ENCODE results near the gene PTPRO. TPM values are rescaled to one million over a fixed set of nuclear protein-coding genes. Genes with fewer than 3 reads are reported as not detected.
A peak's percentile ranks its signal among the peaks of the same experiment; 100 is the strongest.

PTPRO gene
- polyA plus RNA-seq, 1 donor (not counting 4 experiments of a cell fraction or from before 2014, with no cell fraction given) = 0.17 TPM

DNA sequence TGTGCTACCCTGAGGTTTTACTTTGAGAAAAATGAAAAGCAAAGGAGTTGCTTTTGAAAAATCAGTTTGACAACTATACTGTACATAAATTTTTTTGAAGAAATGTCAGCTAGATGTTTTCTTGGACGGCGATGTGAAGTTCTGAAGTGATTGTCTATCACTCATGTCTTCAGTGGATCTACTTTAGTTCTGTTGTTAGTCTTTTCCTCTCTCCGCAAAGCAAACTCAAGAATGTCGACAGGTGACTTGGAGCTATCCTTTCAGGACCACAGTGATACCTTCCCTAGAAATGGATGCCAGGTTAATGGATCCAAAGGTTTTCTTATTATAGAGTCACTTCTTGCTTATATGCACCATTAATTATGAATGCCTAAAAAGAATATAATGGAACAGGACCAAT lies 1.2 kb downstream of the PTPRO start:
- Histone ChIP-seq H2AFZ (ENCODE audit: control insufficient read depth, low read length) (no peak overlapping the region), H3K9ac (ENCODE audit: control insufficient read depth, extremely low read depth, insufficient read depth, low read length) (no peak overlapping the region), H3K4me2 (ENCODE audit: control insufficient read depth, extremely low read depth, insufficient read depth, low read depth, low read length) (peak overlapping the region; percentile 75)

DNA sequence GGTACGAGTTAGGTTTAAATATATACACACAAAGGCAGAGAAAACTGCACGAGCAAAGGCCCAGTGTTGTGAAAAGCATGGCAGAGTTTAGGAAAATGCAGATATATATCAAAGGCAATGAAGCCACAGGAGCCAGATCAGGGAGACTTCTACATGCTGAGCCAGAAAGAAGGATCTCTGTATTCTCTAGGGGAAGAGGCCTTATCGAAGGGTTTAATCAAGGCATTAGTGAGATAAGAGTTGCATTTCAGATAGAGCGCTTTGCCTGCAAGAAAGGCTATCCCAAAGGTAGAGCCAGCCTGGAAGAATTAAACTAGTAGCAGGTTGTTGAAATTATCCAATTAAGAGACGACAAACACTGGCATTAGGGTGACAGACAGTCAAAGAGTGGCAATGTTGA lies 7.6 kb downstream of the PTPRO start:
- no peak for FAIRE-seq
- no peaks in the 10 kb centered on the region for H3K79me2 ChIP-seq (ENCODE audit: control insufficient read depth, insufficient read depth, low read length)

More for the DNA sequence above, 1.2 kb downstream of the PTPRO start:
- H3K4me3 ChIP-seq (ENCODE audit: control insufficient read depth in 2 of 3, extremely low read depth in 1 of 3, insufficient read depth in 2 of 3, low read depth in 1 of 3, low read length in 3 of 3) = no peak overlapping the region
- FAIRE-seq (no peak), DNase-seq (ENCODE audit: low read depth, low spot score) (no peak)
- no peak for TF ChIP-seq EZH2 (IDR thresholded peaks at IDR 0.05; ENCODE audit: low read length)
- TF ChIP-seq, protein P1, sequence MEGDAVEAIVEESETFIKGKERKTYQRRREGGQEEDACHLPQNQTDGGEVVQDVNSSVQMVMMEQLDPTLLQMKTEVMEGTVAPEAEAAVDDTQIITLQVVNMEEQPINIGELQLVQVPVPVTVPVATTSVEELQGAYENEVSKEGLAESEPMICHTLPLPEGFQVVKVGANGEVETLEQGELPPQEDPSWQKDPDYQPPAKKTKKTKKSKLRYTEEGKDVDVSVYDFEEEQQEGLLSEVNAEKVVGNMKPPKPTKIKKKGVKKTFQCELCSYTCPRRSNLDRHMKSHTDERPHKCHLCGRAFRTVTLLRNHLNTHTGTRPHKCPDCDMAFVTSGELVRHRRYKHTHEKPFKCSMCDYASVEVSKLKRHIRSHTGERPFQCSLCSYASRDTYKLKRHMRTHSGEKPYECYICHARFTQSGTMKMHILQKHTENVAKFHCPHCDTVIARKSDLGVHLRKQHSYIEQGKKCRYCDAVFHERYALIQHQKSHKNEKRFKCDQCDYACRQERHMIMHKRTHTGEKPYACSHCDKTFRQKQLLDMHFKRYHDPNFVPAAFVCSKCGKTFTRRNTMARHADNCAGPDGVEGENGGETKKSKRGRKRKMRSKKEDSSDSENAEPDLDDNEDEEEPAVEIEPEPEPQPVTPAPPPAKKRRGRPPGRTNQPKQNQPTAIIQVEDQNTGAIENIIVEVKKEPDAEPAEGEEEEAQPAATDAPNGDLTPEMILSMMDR (optimal IDR thresholded peaks at IDR 0.05 in 1 of 3, IDR thresholded peaks at IDR 0.05 in 1 of 3, conservative IDR thresholded peaks at IDR 0.05 in 1 of 3; ENCODE audit: extremely low read depth in 1 of 3, insufficient read depth in 2 of 3, low read length in 3 of 3) = no peak
- no peaks in the 10 kb centered on the region for H3K79me2 ChIP-seq (ENCODE audit: control insufficient read depth, insufficient read depth, low read length)
- H3K9me1 ChIP-seq (ENCODE audit: control insufficient read depth, extremely low read depth, insufficient read depth, low read length) = no peaks in the 10 kb centered on the region
- dilution Hi-C loops (cut with MboI; ENCODE audit: extremely low pct_ligation_motif_present, low sequenced_read_pairs) = no loop called here
- H4K20me1 ChIP-seq (ENCODE audit: control insufficient read depth, extremely low read depth, insufficient read depth, low read length) = no peaks in the 10 kb centered on the region
- H3K4me1 ChIP-seq (ENCODE audit: control insufficient read depth, extremely low read depth, insufficient read depth, low read length) = peaks cover 7% of the 10 kb centered on the region
- H3K27me3 ChIP-seq (ENCODE audit: control insufficient read depth, extremely low read depth, insufficient read depth, low read length) = peaks cover 18% of the 10 kb centered on the region
- no peaks in the 10 kb centered on the region for H3K36me3 ChIP-seq (ENCODE audit: control insufficient read depth in 2 of 2, extremely low read depth in 1 of 2, insufficient read depth in 2 of 2, low read length in 2 of 2)
- H3K9me3 ChIP-seq (ENCODE audit: control insufficient read depth, low read depth, low read length) = no peaks in the 10 kb centered on the region
- no peak overlapping the region for H3K27ac ChIP-seq (ENCODE audit: control insufficient read depth, insufficient read depth, low read length)

More for the DNA sequence above, 7.6 kb downstream of the PTPRO start:
- H3K9me1 ChIP-seq (ENCODE audit: control insufficient read depth, extremely low read depth, insufficient read depth, low read length) = no peaks in the 10 kb centered on the region
- no peaks in the 10 kb centered on the region for H4K20me1 ChIP-seq (ENCODE audit: control insufficient read depth, extremely low read depth, insufficient read depth, low read length)
- no peak overlapping the region for H3K27ac ChIP-seq (ENCODE audit: control insufficient read depth, insufficient read depth, low read length)
- H3K9me3 ChIP-seq (ENCODE audit: control insufficient read depth, low read depth, low read length) = no peaks in the 10 kb centered on the region
- H2AFZ ChIP-seq (ENCODE audit: control insufficient read depth, low read length) = no peak overlapping the region
- no peak overlapping the region for H3K4me2 ChIP-seq (ENCODE audit: control insufficient read depth, extremely low read depth, insufficient read depth, low read depth, low read length)
- no peak for DNase-seq (ENCODE audit: low read depth, low spot score)
- H3K27me3 ChIP-seq (ENCODE audit: control insufficient read depth, extremely low read depth, insufficient read depth, low read length) = no peaks in the 10 kb centered on the region
- TF ChIP-seq, protein P1 (optimal IDR thresholded peaks at IDR 0.05 in 1 of 3, IDR thresholded peaks at IDR 0.05 in 1 of 3, conservative IDR thresholded peaks at IDR 0.05 in 1 of 3; ENCODE audit: extremely low read depth in 1 of 3, insufficient read depth in 2 of 3, low read length in 3 of 3) = no peak
- TF ChIP-seq EZH2 (IDR thresholded peaks at IDR 0.05; ENCODE audit: low read length) = no peak
- no peaks in the 10 kb centered on the region for H3K4me1 ChIP-seq (ENCODE audit: control insufficient read depth, extremely low read depth, insufficient read depth, low read length)
- H3K9ac ChIP-seq (ENCODE audit: control insufficient read depth, extremely low read depth, insufficient read depth, low read length) = no peak overlapping the region
- dilution Hi-C loops (cut with MboI; ENCODE audit: extremely low pct_ligation_motif_present, low sequenced_read_pairs) = no loop called here
- H3K36me3 ChIP-seq (ENCODE audit: control insufficient read depth in 2 of 2, extremely low read depth in 1 of 2, insufficient read depth in 2 of 2, low read length in 2 of 2) = no peaks in the 10 kb centered on the region
- no peak overlapping the region for H3K4me3 ChIP-seq (ENCODE audit: control insufficient read depth in 2 of 3, extremely low read depth in 1 of 3, insufficient read depth in 2 of 3, low read depth in 1 of 3, low read length in 3 of 3)

Measured in keratinocyte (primary cell).